NCI-H82 treated with DMSO at 0.1 percent for 48 hours (cell line): ENCODE results near the gene PDIA4.

Source experiments
- DNase-seq: peaks from one replicate; lab custom pipeline; 2025; ENCODE audit not compliant: unreplicated experiment; lab: John Stamatoyannopoulos, UW

PDIA4 gene

GRCh38 chr7:148975896-148976295, 52.4 kb downstream of the PDIA4 start:
- no peak for DNase-seq

- DNase-seq = no peak
These were observed 55.0 kb downstream of the PDIA4 start for GRCh38 chr7:148973256-148973655.

DNA sequence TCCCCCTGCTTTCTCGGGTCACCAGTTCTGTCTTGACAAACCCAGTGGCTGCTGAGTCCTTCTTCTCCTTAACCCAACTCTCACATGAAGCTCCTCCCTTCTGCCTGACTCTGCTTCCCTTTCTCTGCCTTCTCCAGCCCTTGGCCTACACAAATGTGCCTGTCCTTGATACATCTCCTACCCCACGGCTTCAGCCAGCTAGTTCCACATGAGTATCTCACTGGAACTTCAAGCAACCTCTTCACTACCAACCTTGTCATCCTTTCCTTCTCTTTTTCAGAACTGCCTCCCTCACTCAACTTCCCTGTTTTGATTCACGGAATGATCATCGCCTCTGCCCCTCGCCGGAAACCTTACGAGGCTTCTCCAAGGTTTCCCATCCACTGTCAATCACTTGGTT, 55.9 kb downstream of the PDIA4 start:
- no peak for DNase-seq

GRCh38 chr7:148967602-148968001, 60.7 kb downstream of the PDIA4 start:
- no peak for DNase-seq

DNA sequence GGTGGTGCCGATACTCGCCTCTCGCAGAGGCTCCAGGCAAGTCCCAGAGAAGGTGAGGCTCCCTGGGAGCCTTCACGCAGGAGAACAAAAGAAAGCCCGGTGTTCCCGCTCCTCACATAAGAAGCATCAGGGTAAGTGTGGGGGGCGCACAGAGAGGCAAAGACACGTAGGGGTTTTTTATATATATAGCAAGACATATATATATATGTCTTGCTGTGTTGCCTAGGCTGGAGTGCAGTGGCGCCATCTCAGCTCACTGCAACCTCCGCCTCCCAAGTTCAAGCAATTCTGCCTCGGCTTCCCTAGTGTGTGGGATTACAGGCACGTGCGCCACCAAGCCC, 61.3 kb downstream of the PDIA4 start:
- DNase-seq = no peak

GRCh38 chr7:148964483-148965267, 63.6 kb downstream of the PDIA4 start:
- DNase-seq = no peak

- DNase-seq = no peak
These were observed 64.5 kb downstream of the PDIA4 start for GRCh38 chr7:148963583-148964482.

- peak; percentile 53 for DNase-seq
These were observed 65.3 kb downstream of the PDIA4 start for GRCh38 chr7:148962823-148963582.

GRCh38 chr7:148962440-148962822, 65.9 kb downstream of the PDIA4 start:
- DNase-seq = no peak

DNA sequence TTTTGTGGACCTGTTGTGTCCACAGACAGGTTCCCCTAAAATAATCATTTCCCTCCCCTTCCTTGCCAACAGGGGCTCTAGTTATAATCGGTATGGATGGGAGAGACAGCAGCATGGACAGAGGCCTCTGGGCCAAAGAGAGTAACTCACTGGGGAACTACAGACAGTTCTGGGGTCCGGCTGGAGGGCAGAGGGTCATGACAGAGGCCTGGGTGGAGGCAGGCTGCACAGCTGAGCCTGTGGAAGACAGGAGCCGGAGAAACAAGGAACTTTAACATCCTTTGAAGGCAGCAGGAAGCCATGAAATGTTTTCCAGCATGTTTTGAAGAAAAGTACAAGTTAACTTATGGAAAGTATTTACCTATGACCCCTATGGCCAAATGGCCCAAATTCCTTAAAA, 68.6 kb downstream of the PDIA4 start:
- no peak for DNase-seq

GRCh38 chr7:148958061-148958460, 70.2 kb downstream of the PDIA4 start:
- no peak for DNase-seq

- no peak for DNase-seq
These were observed 73.5 kb downstream of the PDIA4 start for GRCh38 chr7:148954766-148955165.

DNA sequence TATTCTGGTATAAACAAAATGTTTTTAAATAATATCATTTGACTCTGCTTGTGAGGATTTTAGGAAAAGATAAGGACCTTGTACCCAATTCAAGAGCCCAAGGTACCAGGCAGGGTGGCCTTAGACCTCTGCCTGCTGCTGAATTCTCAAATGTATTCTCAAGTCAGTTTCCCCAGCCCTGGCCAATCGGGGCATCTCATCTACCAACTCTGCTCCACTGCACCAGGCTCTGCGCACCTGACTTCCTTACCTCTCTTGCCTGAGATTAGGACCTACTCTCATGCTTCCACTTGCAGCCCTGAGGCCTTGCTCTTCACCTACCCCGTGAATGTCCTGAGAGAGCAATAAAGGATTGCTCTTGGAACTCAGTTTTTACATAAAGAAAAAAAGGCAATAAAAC, 74.6 kb downstream of the PDIA4 start:
- no peak for DNase-seq
